ENCODE data around the gene RNF121.

DNA sequence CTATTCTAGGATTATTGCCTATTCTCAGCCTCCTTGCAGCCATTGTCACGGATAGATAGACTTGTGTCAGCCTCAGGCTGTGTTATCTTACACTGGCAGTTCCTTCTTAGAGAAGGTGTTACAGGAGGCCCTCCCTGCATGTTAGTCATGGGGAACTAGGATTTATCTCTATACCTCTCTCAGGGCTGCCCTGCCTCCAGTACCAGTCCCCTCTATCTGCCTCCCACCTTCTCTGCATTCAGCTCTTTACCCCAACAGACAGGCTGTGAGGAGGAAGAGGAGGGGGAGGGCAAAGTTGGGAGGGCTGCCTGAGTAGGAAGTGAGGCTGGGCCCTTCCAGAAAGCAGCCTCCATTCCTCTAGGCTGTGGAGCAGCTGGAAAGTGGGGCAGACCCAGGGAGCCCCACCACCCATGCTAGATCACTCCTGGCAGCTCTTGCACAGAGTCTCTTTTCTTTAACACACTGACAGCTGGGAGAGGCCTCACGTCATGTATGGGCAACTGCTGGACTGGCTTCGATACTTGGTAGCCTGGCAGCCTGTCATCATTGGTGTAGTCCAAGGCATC is 67.0 kb downstream of the RNF121 start:
- TF ChIP-seq POLR2A (IDR thresholded peaks at IDR 0.05): no peak
- TF ChIP-seq EP300 (IDR thresholded peaks at IDR 0.05): no peak
- TF ChIP-seq CTCF (IDR thresholded peaks at IDR 0.05): no peak
